NCI-H187 treated with DMSO at 0.1 percent for 48 hours (cell line): ENCODE results near the gene ANP32E.
A peak's percentile ranks its signal among the peaks of the same experiment; 100 is the strongest.
"Not testable (repeated sequence)": the region's sequence is repeated elsewhere in the genome, so short reads cannot be mapped to it uniquely, and the experiment has no call there.

Source experiments
- DNase-seq: peaks from one replicate; lab custom pipeline; 2025; lab: John Stamatoyannopoulos, UW

Gene ANP32E

GRCh38 chr1:150213170-150214098 lies 22.5 kb downstream of the ANP32E start:
- peak; percentile 93 for DNase-seq

- no peak for DNase-seq
Observed at GRCh38 chr1:150212070-150212469, 23.8 kb downstream of the ANP32E start.

- no peak for DNase-seq
Observed at GRCh38 chr1:150210706-150211105, 25.2 kb downstream of the ANP32E start.

GRCh38 chr1:150210091-150210490 lies 25.8 kb downstream of the ANP32E start:
- DNase-seq, result no peak

- DNase-seq, result not testable (repeated sequence)
Observed at GRCh38 chr1:150208460-150208859, 27.5 kb downstream of the ANP32E start.

- DNase-seq, result no peak
Observed at GRCh38 chr1:150207281-150207971, 28.5 kb downstream of the ANP32E start.

- DNase-seq, result no peak
Observed at GRCh38 chr1:150196417-150196816, 39.5 kb downstream of the ANP32E start.

- DNase-seq, result no peak
Observed at GRCh38 chr1:150194381-150195031, 41.4 kb downstream of the ANP32E start.

GRCh38 chr1:150192012-150192411 lies 43.9 kb downstream of the ANP32E start:
- no peak for DNase-seq

GRCh38 chr1:150187560-150187931 lies 48.4 kb downstream of the ANP32E start:
- no peak for DNase-seq

- peak; percentile 55 for DNase-seq
Observed at GRCh38 chr1:150186789-150187559, 48.9 kb downstream of the ANP32E start.

GRCh38 chr1:150186438-150186788 lies 49.5 kb downstream of the ANP32E start:
- not testable (repeated sequence) for DNase-seq

GRCh38 chr1:150185481-150185880 lies 50.4 kb downstream of the ANP32E start:
- no peak for DNase-seq

- no peak for DNase-seq
Observed at GRCh38 chr1:150183061-150183460, 52.9 kb downstream of the ANP32E start.

GRCh38 chr1:150182247-150182646 lies 53.7 kb downstream of the ANP32E start:
- no peak for DNase-seq

- no peak for DNase-seq
Observed at GRCh38 chr1:150180474-150180873, 55.4 kb downstream of the ANP32E start.

GRCh38 chr1:150179867-150180266 lies 56.0 kb downstream of the ANP32E start:
- DNase-seq, result no peak

- no peak for DNase-seq
Observed at GRCh38 chr1:150178548-150178947, 57.4 kb downstream of the ANP32E start.

GRCh38 chr1:150176593-150176992 lies 59.3 kb downstream of the ANP32E start:
- DNase-seq, result no peak

GRCh38 chr1:150173141-150173585 lies 62.7 kb downstream of the ANP32E start:
- DNase-seq, result no peak

GRCh38 chr1:150171801-150172200 lies 64.1 kb downstream of the ANP32E start:
- DNase-seq, result no peak
